Eye (tissue), 1 donor: ENCODE data around the gene PLK2.

Source experiments
- DNase-seq: peaks from one replicate; pipeline ENCODE4 v3.0.0-alpha.2; 2015

PLK2 gene

DNA sequence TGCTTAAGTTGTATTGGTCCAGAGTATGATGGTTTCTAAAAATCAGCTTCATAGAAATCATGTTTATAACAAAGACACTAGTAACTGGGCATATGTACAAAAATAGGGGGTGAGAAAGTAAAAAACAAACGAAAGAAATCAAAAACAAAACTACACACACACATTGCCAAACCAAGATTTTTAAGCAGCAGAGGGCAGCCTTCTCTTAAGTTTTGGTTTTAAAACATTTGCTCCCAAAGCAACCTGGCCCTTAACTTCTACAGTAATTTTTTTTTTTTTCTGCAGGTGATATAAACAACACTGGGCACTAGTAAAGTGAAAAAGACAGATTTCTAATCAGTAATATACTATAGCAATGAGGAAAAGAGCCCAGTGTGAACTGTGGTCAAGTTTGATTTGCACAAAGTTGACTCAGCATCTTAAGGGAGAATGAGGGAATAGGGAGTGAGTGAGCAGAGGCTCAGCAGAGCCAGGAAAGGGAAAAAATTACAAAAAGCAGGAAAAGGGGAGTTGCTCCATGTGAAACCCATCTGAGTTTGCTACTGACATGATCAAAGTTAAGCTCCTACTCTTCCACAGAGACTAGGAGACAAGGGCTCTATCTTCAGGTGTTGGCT is 18.0 kb upstream of the PLK2 start:
- no peak for DNase-seq

DNA sequence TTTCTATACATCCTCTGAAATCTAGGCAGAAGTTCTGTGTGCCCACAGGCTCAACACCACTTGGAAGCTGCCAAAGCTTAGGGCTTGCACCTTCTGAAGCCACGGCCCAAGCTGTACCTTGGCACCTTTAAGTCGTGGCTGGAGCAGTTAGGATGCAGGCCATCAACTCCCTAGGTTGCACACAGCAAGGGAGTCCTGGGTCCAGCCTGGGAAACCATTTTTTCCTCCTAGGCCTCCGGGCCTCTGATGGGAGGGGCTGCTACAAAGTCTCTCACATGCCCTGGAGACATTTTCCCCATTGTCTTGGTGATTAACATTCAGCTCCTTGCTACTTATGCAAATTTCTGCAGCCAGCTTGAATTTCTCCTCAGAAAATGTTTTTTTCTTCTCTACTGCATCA is 15.5 kb upstream of the PLK2 start:
- no peak for DNase-seq

DNA sequence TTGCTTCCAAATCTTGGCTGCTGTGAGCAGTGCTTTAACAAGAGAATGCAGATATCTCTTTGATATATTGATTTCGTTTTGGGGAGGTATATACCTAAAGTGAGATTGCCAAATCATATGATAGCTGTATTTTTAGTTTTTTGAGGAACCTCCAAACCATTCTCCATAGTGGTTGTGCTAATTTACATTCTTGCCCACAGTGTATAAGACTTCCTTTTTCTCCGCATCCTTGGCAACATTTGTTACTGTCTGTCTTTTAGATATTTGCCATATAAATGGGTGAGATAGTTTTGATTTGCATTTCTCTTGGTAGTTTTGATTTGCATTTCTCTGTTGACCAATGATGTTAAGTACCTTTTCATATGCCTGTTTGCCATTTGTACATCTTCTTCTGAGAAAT is 10.0 kb upstream of the PLK2 start:
- no peak for DNase-seq

DNA sequence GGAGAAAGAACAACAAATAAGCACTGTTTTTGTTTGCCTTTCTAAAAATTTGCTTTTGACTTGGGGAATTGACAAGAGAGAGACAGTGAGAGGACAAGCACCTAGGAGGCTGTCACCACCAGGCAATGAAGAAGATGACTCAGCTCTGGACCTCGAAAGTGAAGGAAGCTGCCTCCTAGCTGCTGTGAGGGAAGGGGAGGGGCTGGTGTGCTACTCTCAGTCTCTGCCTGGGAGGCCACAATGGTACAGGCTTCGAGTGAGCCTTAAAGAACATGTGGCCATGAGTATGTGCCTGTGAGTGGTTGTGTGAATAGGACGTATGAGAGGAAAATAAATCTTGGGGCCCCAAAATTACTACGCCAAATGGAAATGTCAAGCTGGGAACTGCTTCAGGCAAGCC is 7.1 kb upstream of the PLK2 start:
- DNase-seq: no peak

DNA sequence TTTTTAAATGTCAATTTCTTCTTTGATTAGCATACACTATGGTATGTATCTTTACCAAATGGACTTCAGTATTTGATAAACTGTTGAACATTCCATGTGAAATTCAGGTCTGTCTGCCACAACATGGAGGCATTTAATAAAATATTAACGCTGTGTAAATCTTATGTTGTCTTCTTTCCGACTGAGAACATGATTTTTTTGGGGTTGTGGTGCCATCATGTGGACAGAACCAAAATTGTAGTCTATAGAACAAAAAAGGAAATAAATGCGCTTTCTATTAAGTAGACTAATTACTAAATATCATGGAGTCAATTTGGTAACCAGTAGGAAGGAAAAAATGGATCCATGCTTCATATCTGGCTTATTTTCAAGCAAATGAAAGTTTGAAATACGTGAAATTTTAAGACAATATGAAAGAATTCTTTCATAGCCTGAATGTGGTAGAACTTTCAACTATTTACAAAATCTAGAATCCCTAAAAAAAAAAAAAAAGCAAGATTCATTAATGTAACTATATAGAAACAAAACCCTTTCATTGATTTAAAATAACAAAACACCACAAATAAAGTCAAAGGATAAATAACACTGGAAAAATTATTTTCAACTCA is 2.8 kb upstream of the PLK2 start:
- DNase-seq: peak; percentile 91

DNA sequence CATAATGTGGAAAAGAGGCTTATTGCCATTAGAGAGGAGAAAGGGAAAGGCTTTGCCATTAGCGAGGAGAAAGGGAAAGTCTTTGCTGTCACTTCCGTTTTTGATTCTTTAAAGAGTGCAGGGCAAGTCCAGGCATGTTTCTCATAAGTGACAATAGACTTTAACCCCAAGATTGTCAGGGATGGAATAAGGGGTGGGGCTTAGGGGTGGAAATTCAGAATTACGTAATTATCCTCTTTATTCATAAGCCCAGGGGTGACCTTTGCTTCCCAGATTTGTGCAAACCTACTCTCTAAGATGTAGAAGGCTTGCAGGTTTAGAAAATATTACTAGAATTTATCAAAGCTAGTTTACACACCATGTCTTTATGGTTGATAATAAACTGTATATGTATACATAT is 2.3 kb upstream of the PLK2 start:
- peak; percentile 23 for DNase-seq

DNA sequence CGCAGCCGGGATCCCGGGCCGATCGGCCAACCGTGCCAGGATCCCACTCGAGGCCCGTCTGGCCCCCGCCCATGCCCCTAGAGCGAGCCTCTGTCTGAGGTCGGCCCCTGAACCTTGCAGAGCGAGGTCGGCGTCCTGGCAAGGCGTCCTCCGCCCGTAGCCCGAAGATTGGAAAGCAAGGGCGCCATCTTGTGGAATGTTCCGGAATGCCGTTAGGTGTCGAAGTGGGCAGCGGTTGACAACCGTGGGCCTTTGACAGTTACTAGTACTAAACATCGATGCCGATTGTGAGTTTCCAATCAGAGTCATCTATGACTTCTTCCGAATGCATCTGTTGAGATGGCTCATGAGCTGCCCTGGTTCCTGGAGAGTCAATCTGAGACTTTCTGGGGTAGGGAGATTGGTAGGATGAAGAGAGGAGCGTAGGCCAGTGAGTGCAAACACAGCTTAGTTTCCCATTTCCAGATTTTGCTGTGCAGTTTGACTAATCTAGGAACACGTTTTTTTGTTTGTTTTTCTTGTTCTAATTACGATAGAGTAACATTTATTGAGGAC is 923 bp upstream of the PLK2 start:
- DNase-seq: peak; percentile 99

DNA sequence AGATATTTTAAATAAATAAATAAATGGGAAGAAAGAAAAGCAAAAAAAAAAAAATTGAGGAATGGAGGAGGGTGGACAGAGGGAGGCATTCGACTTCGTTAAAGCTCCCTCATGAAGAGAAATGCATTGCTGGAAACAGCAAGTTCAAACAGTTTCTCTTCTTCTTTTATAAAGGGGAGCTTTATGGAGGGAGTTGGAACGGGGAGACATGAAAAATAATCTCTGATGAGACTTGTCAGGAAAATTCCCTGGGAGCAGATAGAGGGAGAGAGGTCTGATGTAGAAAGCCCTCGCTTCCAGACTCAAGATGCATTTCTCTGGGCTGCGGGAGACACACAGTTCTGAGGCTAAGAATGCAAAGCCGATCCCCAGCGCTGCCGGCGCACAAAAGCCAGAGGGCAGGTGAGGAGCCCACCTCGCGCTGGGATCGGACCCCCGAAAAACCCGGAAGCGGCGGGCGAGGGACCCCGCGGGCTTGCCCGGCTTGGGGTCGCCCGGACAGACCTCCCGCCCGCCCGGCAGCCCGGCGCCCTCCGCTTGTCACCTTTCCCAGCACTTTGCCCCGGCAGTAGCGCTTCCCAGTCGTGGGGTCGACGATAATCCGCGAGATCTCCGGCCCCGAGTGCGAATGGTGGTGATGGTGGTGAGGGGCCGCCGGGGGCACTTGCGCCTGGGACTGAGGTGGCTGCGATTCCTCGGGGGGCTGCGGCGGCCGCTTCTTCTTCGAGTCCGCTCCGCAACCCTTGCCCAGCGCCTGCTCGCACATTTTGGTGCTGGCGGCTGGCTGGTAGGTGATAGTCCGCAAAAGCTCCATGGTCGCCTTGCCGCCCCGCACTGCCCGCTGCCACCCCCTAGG is 512 bp downstream of the PLK2 start:
- DNase-seq: peak; percentile 90

DNA sequence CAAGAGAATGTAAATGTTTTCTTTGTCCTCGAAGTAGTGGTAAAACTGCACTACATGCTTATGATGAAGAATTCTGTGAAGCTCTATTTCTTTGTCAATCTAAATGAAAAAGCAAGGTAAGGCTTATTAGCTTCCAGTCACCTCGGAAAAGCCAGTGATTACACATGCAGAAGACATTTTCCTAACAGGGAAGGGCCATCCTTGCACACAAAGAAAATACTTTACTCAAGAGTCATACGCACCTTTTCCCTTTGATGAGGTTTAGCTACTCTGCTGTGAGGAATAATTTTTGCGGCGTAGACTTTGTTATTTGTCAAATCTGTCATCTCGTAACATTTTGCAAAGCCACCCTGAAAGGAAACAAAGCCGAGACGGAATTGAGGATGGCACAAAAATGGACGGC is 1.1 kb downstream of the PLK2 start:
- DNase-seq: no peak

DNA sequence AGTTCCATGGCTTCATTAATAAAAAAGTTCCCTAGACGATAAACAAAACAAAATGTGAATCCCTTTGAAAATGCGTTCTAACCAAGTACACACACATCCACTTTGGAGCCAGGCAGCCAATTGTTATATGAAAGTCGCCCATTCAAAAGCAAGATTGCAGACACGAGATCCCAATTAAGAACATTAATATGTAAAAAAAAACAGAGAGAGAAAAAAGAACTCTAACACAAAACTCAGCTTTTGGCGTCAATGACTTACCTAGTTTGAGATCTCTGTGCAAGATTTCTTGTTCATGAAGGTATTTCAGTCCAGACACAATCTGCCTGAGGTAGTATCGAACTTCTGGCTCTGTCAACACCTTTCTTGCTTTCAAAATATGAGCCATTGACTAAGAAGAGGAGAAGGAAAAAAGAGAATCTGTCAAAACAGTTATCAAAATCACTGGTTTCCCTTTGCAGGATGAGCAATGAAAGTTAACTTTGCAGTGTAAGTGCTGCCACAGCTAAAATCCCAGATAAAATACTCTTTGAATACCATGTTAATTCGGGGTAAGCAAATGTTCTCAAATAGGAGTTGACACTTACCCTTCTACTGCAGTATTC is 1.6 kb downstream of the PLK2 start:
- no peak for DNase-seq

DNA sequence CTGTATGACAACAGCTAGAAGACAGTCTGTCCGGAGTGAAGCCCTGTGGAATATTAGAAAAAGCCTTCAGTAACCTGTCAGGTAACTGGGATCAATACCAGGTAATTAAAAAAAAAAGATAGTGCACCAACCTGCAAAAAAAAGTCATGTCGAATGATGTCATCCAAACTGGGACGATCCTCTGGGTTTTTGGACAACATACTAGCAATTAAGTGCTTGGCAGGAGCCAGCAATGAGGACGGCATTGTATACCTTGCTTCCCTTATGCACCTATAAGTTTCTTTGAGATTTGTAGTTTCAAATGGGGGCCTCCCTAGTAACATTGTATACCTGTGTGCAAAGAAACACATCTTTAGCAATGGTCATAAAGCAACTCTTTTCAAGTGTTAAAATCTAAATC is 2.8 kb downstream of the PLK2 start:
- DNase-seq: no peak

DNA sequence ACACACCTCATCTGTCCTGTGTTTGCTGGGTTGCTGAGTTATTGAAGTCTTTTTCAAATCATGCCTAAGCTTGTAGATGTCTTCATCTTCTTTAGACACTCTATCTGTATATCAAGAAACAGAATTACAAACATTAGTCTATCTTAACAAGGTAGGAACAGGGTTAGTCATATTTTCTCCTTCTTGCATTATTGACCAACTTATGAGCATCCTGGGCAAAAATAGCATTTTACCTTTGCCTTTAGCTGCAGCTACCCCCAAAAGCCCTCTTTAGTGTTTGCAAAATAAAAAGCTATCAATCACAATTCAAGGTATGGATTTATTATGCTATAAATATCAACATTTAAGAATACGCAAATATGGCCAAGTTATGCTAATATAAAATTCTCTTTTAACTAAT is 3.4 kb downstream of the PLK2 start:
- DNase-seq: no peak

DNA sequence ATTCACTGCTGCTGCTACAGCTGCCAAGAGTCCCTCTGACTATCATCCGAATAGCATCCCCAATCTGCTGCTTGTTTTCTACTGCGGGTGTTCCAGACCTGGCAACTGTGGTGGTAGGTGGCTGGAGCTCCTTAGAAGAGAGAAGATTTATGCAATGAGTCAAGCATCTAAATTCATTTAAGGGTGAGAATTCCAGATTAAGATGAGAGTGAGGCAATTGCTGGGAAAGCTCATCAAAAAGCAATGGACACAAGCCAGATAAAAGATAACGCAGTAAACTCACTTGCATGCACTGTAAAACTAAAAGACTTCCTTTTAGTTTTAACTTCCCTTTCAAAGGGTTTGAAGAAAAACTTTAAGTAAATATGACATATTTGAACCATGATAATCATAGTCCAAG is 3.9 kb downstream of the PLK2 start:
- DNase-seq: no peak

DNA sequence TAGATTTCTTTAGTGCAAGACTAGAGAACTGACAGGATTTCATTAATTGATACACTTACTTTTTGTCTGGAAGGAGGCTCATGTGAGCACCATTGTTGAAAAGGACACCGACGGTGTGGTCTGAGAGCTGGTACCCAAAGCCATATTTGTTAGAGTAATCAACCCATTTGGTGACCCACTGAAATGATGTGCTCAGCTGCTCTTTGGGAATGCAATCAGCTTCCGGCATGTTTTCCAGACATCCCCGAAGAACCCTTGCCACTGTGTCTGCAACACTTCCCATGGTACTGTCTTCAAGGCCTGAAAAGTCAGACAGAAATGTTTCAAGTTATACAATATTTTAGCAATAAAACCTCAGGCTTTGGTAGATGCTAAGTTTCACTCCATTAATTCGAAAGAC is 4.4 kb downstream of the PLK2 start:
- DNase-seq: no peak

DNA sequence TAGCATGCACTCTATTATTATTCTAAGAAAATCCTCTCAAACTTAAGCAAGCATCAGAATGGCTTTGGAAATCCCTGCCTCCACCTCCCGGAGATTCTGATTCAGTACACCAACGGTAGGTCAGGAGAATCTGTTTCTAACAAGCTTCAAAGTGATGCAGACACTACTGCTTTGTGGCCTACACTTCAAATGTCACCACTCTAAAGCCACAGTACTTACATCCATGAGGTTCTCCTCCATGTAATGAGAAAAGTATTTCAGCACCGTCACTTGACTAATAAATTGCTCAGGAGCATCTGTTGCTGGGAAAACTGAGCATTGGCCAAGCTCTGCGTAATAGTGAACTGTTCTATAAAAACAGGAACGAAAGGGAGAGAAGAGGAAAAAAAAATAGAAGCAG is 4.8 kb downstream of the PLK2 start:
- no peak for DNase-seq

DNA sequence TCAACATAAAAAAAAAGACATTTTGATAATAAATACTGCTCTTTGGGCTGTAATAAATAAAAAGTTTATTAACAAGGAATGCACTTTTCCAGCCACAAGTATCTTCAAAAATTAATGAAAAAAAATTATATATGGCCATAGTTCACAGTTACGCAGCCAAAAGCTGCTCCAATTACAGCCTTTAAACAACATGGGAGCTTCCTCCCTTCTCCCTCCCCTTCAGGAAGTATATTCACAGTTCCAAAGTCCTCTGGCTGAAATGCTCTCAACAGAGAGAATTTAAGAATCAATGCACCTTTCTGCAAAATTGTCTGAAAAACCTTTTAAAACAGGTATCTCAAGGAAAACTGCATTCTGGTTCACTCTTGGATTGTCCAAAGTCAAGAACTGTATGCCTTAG is 5.9 kb downstream of the PLK2 start:
- DNase-seq: no peak

DNA sequence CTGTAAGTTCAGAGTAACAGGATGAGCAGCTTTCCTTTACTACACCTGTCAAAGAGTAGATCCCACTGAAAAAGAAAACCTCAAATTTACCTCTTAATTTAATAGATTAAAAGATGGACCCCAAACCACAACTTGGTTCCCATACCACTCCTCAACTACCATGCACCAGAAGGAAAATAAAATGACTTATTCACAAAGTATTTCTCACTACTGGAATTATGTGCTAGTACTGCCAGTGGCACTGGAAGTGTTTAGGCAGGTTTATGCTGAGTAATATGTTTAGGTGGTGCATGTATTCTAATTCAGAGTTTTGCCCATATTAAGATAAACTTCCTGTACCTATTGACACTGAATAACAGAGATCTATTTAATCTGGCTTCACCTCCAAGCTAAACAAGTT is 6.6 kb downstream of the PLK2 start:
- no peak for DNase-seq

DNA sequence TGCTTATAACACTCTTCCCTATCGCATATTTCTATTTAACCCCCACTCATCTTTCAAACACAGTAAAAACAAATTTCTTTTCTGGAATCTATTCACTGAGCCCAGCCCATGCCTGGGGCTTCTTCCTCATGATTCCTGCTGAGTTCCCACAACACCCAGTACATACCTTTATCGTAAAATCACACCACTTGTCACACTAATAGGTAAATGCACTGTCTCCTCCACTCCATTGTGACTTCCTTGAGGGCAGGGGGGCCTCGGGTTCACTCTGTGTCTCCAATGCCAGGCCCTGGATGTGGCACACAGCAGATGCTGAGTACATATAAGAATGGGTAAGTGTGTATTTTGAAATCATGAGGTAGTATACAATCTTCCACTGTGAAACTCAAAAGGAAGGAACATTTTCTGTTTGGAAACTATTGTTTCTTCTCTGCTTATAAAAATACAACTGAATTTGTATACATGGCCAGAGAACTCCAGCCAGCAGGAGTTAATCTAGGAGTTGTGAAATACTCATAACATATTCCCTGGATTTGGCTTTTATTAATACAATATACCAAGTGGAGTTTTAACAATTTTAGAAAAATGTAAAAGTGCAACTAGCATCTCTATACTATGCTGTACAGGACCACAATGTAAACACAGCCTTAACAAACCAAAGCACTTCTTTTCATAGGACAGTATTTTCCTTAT is 7.2 kb downstream of the PLK2 start:
- DNase-seq: no peak

DNA sequence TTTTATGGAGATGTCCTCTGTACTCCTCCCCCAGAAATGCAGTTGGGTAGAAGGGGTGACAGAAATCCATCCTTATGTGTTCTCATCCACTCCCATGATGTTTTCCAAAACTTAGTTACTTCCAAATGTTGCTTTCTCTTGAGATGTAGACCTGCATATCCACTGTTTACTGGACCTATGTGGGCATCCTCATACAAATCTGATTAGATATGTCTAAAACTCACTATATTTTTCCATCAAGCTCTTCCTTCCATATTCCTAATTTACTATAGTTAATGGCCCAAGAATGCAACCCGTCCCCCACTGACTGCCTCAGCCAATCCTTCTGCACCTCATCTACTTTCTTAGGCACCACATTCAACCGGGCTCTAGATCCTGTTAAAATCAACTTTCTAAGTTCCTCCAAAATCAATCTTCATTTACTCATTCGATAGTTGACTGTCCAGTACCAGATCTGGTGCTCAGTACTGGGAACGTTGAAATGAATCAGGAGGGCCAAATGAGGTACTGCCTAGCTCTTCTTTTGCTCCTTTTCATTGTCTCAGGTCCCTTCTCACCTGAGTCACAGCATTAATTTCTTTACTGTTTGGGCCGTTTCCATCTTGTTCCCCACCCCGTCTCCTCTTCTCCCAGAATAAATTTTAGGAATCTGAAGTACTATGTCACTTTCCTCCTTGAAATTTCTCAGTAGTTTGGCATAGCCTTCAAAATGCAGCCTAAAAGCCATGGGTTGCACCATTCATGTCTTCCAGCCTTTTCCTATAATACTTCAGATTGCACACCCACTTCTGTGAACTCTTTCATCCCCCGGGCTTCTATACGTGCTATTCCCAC is 7.9 kb downstream of the PLK2 start:
- no peak for DNase-seq

DNA sequence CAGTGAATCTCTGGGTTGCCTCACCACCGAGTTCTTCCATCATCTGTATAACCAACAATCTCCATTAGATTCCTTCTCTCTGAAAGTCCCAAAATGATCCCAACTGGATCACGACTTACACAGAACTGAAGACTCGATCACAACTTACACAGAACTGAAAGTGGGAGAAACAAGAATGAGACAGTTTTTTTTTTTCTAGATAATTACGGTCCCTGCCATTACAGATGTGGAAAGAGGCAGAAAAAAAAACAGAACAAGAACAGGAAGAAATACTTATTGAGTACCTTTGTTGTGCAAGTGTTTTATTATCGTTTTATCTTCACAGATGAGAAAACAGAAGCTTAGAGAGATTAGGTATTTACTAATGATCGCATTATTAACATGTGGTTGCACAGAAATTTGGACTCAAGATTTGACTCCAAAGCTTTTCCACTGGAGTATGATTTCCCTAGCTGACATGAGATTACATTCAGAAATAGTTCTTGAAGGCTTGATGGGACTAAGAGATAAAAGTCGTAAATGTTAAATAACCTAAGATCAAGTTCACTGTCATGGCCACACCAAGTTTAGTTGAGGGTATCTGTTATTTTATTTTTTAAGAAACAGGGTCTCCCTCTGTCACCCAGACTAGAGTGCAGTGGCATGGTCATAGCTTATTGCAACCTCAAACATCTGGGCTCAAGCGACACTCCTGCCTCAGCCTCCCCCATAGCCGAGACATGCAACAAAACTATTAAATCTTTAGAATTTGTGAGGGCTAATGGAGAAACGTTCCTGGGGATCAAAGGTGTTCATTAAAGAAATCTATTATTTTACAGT is 8.9 kb downstream of the PLK2 start:
- DNase-seq: no peak

DNA sequence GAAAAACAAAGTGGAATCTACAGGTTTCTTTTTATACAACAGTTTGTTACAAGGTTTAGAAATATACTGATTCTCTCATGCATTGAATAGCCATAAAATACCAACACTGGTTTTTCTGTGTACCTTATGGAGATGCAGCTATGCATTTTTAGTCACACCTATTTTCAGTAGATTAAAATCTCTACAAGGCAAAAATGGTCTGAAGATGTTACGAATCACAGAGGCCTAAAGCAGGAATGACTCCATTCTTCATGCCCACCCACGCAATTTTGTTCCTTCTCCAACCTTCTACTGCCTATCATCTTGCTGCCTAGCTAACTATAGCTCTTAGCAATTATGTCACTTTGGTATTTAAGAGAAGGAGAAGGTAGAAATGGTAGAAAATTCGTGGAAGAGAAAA is 9.9 kb downstream of the PLK2 start:
- DNase-seq: no peak
